Epithelial cell of proximal tubule (primary cell): Measurements from ENCODE around the gene RASL10A. TPM values are rescaled to one million over a fixed set of nuclear protein-coding genes. Genes with fewer than 3 reads are reported as not detected.

ENCODE experiments used
- DNase-seq: peaks from one replicate; pipeline ENCODE4 v3.0.0-alpha.2; 2011; ENCODE audit warnings: low read depth
- H3K4me3 ChIP-seq: 2 replicates; pipeline ENCODE4 v1.5.1; 2011; ENCODE audit warnings: low read depth, mild to moderate bottlenecking, low read length
- total RNA-seq: library from RNA; depleted of rRNA; stranded (reverse); fragments of >200 nt; gene quantifications from 2 replicates; pipeline ENCODE4 v1.2.3, GENCODE V29; 2015
- TF ChIP-seq, protein P1 (sequence below): conservative IDR thresholded peaks from 2 replicates; pipeline ENCODE4 v1.5.1; 2012; ENCODE audit warnings: low read depth, mild to moderate bottlenecking, low read length

Gene RASL10A
- total RNA-seq, 1 donor from 2014 or later, result 0.12 TPM

DNA sequence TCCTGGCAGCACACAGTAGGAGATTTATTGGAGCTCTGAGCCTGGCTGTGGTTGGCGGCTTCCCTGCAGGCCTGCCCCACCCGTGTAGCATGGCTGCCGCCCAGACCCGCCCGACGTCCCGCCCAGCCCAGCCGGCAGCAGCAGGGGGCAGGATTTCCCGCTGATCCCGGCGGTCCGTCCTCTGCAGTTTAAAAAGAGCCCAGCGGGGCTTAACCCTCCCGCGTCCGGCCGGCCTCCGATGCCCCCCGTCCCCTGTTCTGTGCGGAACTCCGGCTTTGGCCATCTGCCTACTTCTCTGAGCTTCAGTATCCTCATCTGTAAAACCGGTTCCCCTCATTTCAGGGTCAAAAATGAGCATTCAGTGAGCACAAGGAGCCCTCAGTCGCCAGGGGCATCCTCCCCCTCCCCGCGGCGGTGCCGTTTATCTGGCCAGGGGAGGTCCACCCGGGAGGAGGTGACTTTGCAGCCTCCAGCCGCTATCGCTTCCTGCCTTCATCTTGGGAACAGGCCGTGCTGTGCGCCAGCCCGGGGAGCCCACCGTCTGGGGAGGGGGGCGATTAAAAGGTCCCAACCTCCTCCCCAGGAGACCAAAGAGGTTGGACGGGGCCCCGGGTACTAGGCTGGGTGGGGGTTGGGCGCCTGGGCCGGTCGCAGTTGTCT lies 9.2 kb downstream of the RASL10A start, which contains the start of gene GAS2L1:
GAS2L1 (plus strand) TSS at position 476 of the 660 bp plus-strand sequence. CDS start 1,456 bp downstream, outside the sequence.
- TF ChIP-seq, protein P1, sequence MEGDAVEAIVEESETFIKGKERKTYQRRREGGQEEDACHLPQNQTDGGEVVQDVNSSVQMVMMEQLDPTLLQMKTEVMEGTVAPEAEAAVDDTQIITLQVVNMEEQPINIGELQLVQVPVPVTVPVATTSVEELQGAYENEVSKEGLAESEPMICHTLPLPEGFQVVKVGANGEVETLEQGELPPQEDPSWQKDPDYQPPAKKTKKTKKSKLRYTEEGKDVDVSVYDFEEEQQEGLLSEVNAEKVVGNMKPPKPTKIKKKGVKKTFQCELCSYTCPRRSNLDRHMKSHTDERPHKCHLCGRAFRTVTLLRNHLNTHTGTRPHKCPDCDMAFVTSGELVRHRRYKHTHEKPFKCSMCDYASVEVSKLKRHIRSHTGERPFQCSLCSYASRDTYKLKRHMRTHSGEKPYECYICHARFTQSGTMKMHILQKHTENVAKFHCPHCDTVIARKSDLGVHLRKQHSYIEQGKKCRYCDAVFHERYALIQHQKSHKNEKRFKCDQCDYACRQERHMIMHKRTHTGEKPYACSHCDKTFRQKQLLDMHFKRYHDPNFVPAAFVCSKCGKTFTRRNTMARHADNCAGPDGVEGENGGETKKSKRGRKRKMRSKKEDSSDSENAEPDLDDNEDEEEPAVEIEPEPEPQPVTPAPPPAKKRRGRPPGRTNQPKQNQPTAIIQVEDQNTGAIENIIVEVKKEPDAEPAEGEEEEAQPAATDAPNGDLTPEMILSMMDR, result peak; percentile 57
- peak within 1 kb of the TSS; percentile 92 for H3K4me3 ChIP-seq
- no peak for DNase-seq

- TF ChIP-seq, protein P1, result no peak
- DNase-seq, result no peak
- H3K4me3 ChIP-seq, result peak overlapping the region; percentile 92
Observed at GRCh38 chr22:29305836-29306174, 9.7 kb downstream of the RASL10A start.

GRCh38 chr22:29302681-29303465 lies 12.6 kb downstream of the RASL10A start:
- TF ChIP-seq, protein P1, result no peak
- H3K4me3 ChIP-seq, result no peak overlapping the region
- DNase-seq, result no peak

- TF ChIP-seq, protein P1, result no peak
- H3K4me3 ChIP-seq, result no peak overlapping the region
- no peak for DNase-seq
Observed at GRCh38 chr22:29302402-29302680, 13.2 kb downstream of the RASL10A start.

GRCh38 chr22:29301716-29302401 lies 13.6 kb downstream of the RASL10A start:
- DNase-seq, result no peak
- TF ChIP-seq, protein P1, result no peak

GRCh38 chr22:29300807-29301601 lies 14.5 kb downstream of the RASL10A start:
- no peak overlapping the region for H3K4me3 ChIP-seq
- TF ChIP-seq, protein P1, result no peak
- DNase-seq, result no peak

More at GRCh38 chr22:29301716-29302401, 13.6 kb downstream of the RASL10A start:
- H3K4me3 ChIP-seq, result no peak overlapping the region
